Cardiac fibroblast (primary cell): ENCODE data around the gene MAP4K4.
A peak's percentile ranks its signal among the peaks of the same experiment; 100 is the strongest.

Experiments used
- DNase-seq, 2 donors: peaks; one replicate each; pipeline versions ENCODE4 v3.0.0 to v3.0.0-alpha.2; 2010; ENCODE audit warnings: low read depth in 2 of 2
- H3K4me3 ChIP-seq, 2 donors: replicated peaks in 1 of 2; 1 replicate in 1 of 2; 2 replicates in 1 of 2; pipeline ENCODE4 v1.5.1; 2011; ENCODE audit warnings: low read depth in 2 of 2, low read length in 2 of 2, mild to moderate bottlenecking in 2 of 2, moderate library complexity in 1 of 2
- CTCF ChIP-seq: IDR thresholded peaks from one replicate; pipeline ENCODE4 v1.5.1; 2011; ENCODE audit warnings: low read depth, mild to moderate bottlenecking, low read length, inconsistent platforms

MAP4K4 gene

DNA sequence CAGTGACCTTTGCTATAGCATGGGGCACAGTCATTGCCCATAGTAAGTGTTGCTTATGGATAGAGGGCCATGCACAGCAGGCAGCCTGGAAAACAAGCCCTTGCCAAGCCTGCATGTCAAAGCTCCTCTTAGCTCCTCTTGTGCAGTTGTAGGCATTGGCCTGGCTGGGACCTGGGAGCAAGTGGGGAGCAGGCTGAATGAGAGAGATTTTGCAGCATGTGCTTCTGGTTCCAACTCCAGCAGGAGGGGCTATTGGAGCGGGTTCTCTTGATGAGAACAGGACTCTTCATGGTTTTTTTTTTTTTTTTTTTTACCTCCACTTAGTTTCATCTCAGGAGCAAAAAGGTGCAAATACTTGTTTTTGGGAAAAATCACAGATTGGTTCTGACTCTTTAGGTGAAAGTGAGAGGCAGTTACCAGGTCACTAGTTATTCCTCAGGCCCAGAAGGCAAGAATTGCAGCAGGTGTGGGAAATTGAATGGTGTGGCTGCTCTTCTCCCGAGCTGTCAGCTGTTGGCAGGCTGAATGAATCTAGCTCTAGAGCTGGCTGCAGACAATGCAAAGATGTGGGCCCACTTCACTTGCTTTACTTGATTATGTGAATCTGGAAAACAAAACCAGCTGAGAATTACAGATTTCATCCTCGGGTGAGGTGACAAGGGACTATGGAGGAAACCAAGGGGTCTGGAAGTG lies 95.9 kb downstream of the MAP4K4 start:
- H3K4me3 ChIP-seq, result no peak overlapping the region
- peak in 1 of 2 donors; percentile 41 for DNase-seq
- TF ChIP-seq CTCF, result peak; percentile 22

DNA sequence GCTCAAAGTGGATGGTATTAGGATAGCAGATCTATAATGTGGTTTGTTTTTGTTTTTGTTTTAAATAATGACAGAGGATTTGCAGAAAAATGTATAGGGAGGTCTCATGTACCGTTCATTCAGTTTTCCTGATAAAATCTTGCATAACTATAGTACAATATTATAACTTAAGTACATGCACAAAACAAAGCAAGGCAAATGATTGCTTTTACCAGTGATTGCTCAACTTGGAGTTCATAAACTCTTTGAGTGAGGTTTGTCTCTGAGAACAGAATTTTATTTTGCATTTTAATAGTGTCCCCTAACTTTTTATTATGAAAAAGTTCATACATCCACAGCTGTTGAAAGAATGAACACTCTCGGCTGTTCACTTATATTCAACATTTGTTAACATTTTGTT lies 96.6 kb downstream of the MAP4K4 start:
- DNase-seq, result peak in 1 of 2 donors; percentile 31
- TF ChIP-seq CTCF, result no peak
- H3K4me3 ChIP-seq, result no peak overlapping the region

DNA sequence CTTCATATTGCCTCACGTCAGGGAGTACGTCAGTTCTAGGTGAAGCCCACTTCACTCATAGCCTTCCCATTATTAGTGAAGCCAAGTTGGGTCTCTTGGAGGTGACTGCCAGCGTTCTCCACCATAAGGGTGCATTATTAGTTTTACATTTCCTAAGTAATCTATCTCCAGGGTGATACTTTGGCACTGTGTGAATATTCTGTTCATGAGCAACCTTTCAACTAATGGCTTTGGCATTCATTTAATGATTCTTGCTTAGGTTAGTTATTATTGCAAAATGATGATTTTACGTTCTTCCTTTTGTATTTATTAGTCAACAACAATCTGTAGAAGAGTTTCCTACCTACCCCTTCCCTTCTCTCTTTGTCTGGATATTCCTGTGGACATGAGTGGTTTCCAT lies 97.5 kb downstream of the MAP4K4 start:
- no peak for TF ChIP-seq CTCF
- no peak overlapping the region for H3K4me3 ChIP-seq
- no peak for DNase-seq

- no peak for DNase-seq
- H3K4me3 ChIP-seq, result no peak overlapping the region
- TF ChIP-seq CTCF, result no peak
These were observed 99.5 kb downstream of the MAP4K4 start for GRCh38 chr2:101796825-101797600.

- TF ChIP-seq CTCF, result no peak
- H3K4me3 ChIP-seq, result no peak overlapping the region
- no peak for DNase-seq
These were observed 104.0 kb downstream of the MAP4K4 start for GRCh38 chr2:101801496-101801895.

DNA sequence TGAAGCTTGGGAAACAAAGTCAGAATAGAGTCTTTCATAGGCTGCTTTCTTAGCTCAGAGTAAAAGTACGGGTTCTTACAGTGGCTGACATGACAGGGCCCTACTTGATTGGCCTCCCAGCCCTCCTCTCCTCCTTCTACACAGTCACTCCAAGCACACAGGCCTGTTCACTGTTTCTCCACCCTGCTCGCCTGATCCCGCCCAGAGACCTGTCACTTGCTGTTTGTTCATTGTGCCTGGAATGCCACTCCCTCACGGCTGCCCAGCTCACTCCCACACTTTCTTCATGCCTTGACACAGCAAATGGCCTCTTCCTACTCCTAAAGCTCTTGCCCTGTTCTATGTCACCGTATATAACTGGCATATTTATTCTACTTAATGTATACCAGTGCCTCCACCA lies 104.8 kb downstream of the MAP4K4 start:
- TF ChIP-seq CTCF, result no peak
- no peak overlapping the region for H3K4me3 ChIP-seq
- DNase-seq, result no peak
